Astrocyte (in vitro differentiated cells and primary cell): ENCODE results near the gene NAV2. TPM values are rescaled to one million over a fixed set of nuclear protein-coding genes. Genes with fewer than 3 reads are reported as not detected.

Experiments used
- DNase-seq: peaks from one replicate; pipeline ENCODE4 v3.0.0-alpha.2; 2010; ENCODE audit warnings: low read depth
- FAIRE-seq: peaks from 2 replicates; lab custom pipeline; 2011; peaks lifted over from hg19 to GRCh38; lab: Jason Lieb, UNC
- H2AFZ ChIP-seq: 2 replicates; pipeline ENCODE4 v1.6.0; 2012; ENCODE audit warnings: low read depth, low read length, inconsistent platforms
- H3K27ac ChIP-seq: 2 replicates; pipeline ENCODE4 v1.5.1; 2011; ENCODE audit warnings: low read depth, low read length, inconsistent platforms
- H3K27me3 ChIP-seq: 2 replicates; pipeline ENCODE4 v1.6.0; 2011; ENCODE audit warnings: low read length, inconsistent platforms; ENCODE audit not compliant: insufficient read depth
- H3K36me3 ChIP-seq: 2 replicates; pipeline ENCODE4 v1.5.1; 2011; ENCODE audit warnings: low read length, inconsistent platforms; ENCODE audit not compliant: insufficient read depth
- H3K4me1 ChIP-seq: 2 replicates; pipeline ENCODE4 v1.5.1; 2011; ENCODE audit warnings: low read length, inconsistent platforms; ENCODE audit not compliant: insufficient read depth
- H3K4me2 ChIP-seq: 2 replicates; pipeline ENCODE4 v1.6.0; 2012; ENCODE audit warnings: low read length, inconsistent platforms
- H3K4me3 ChIP-seq: 2 replicates; pipeline ENCODE4 v1.5.1; 2011; ENCODE audit warnings: low read depth, mild to moderate bottlenecking, low read length, inconsistent platforms; ENCODE audit not compliant: insufficient read depth
- H3K79me2 ChIP-seq: 2 replicates; pipeline ENCODE4 v1.6.0; 2012; ENCODE audit warnings: mild to moderate bottlenecking, low read length, inconsistent platforms; ENCODE audit not compliant: insufficient read depth
- H3K9ac ChIP-seq: 2 replicates; pipeline ENCODE4 v1.6.0; 2012; ENCODE audit warnings: mild to moderate bottlenecking, low read length, inconsistent platforms
- H3K9me3 ChIP-seq: 2 replicates; pipeline ENCODE4 v1.5.1; 2012; ENCODE audit warnings: low read depth, mild to moderate bottlenecking, low read length, inconsistent platforms; ENCODE audit not compliant: insufficient read depth
- H4K20me1 ChIP-seq: 2 replicates; pipeline ENCODE4 v1.6.0; 2012; ENCODE audit warnings: low read length, inconsistent platforms; ENCODE audit not compliant: insufficient read depth
- H3K27ac Mint-ChIP-seq: one replicate; pipeline ENCODE4 v1.8.0; 2021; ENCODE audit warnings: mild to moderate bottlenecking, mixed read lengths; ENCODE audit not compliant: unreplicated experiment
- H3K27me3 Mint-ChIP-seq: one replicate; pipeline ENCODE4 v1.8.0; 2021; ENCODE audit warnings: low read depth, mixed read lengths; ENCODE audit not compliant: unreplicated experiment
- H3K36me3 Mint-ChIP-seq: one replicate; pipeline ENCODE4 v1.8.0; 2021; ENCODE audit warnings: low read depth, mixed read lengths; ENCODE audit not compliant: unreplicated experiment
- H3K4me1 Mint-ChIP-seq: one replicate; pipeline ENCODE4 v1.8.0; 2021; ENCODE audit warnings: low read depth, mixed read lengths; ENCODE audit not compliant: unreplicated experiment
- H3K4me3 Mint-ChIP-seq: one replicate; pipeline ENCODE4 v1.8.0; 2021; ENCODE audit warnings: mild to moderate bottlenecking, moderate library complexity, mixed read lengths; ENCODE audit not compliant: unreplicated experiment
- H3K9me3 Mint-ChIP-seq: one replicate; pipeline ENCODE4 v1.8.0; 2021; ENCODE audit warnings: mild to moderate bottlenecking, mixed read lengths; ENCODE audit not compliant: unreplicated experiment
- CTCF ChIP-seq: IDR thresholded peaks from 2 replicates; pipeline ENCODE4 v1.5.1; 2011; ENCODE audit warnings: low read depth, mild to moderate bottlenecking, inconsistent platforms, low read length, moderate library complexity; ENCODE audit not compliant: insufficient read depth
- EZH2 ChIP-seq: IDR thresholded peaks from 2 replicates; pipeline ENCODE4 v1.6.1; 2012; ENCODE audit warnings: mild to moderate bottlenecking, low read length, inconsistent platforms; ENCODE audit not compliant: insufficient read depth
- total RNA-seq: library from RNA; stranded (reverse); gene quantifications from 2 replicates; pipeline ENCODE4 v1.2.1, GENCODE V29; 2021

NAV2 gene
- total RNA-seq, 1 donor from 2014 or later: 20.6 TPM

- H3K27me3 ChIP-seq: no peaks in the 10 kb centered on the region
- Mint-ChIP-seq H3K36me3 (peaks cover 2% of the 10 kb centered on the region), H3K9me3 (no peaks in the 10 kb centered on the region), H3K27me3 (peaks cover 2% of the 10 kb centered on the region), H3K4me1 (peaks cover 21% of the 10 kb centered on the region), H3K27ac (no peak overlapping the region), H3K4me3 (no peak overlapping the region)
- H3K4me1 ChIP-seq: peaks cover 7% of the 10 kb centered on the region
- H4K20me1 ChIP-seq: peaks cover 7% of the 10 kb centered on the region
- TF ChIP-seq EZH2 (no peak), CTCF (no peak)
- H3K9ac ChIP-seq: no peak overlapping the region
- H2AFZ ChIP-seq: no peak overlapping the region
- H3K4me3 ChIP-seq: no peak overlapping the region
- no peak for DNase-seq
- no peak overlapping the region for H3K27ac ChIP-seq
- no peaks in the 10 kb centered on the region for H3K79me2 ChIP-seq
- no peaks in the 10 kb centered on the region for H3K36me3 ChIP-seq
- H3K9me3 ChIP-seq: no peaks in the 10 kb centered on the region
- no peak overlapping the region for H3K4me2 ChIP-seq
- no peak for FAIRE-seq
Observed at GRCh38 chr11:19992998-19993397, 280.4 kb downstream of the NAV2 start.

- H3K79me2 ChIP-seq: no peaks in the 10 kb centered on the region
- H4K20me1 ChIP-seq: peaks cover 7% of the 10 kb centered on the region
- H3K4me3 Mint-ChIP-seq: no peak overlapping the region
- no peak overlapping the region for H3K4me2 ChIP-seq
- H3K9ac ChIP-seq: no peak overlapping the region
- no peaks in the 10 kb centered on the region for H3K9me3 Mint-ChIP-seq
- H3K27me3 ChIP-seq: no peaks in the 10 kb centered on the region
- FAIRE-seq (no peak), DNase-seq (no peak)
- peaks cover 4% of the 10 kb centered on the region for H3K36me3 Mint-ChIP-seq
- H3K4me3 ChIP-seq: no peak overlapping the region
- H3K9me3 ChIP-seq: no peaks in the 10 kb centered on the region
- no peak overlapping the region for H2AFZ ChIP-seq
- H3K36me3 ChIP-seq: no peaks in the 10 kb centered on the region
- peaks cover 11% of the 10 kb centered on the region for H3K27me3 Mint-ChIP-seq
- TF ChIP-seq EZH2: no peak
- no peak for TF ChIP-seq CTCF
- peaks cover 7% of the 10 kb centered on the region for H3K4me1 ChIP-seq
- H3K27ac Mint-ChIP-seq: no peak overlapping the region
- no peak overlapping the region for H3K27ac ChIP-seq
- peaks cover 14% of the 10 kb centered on the region for H3K4me1 Mint-ChIP-seq
Observed at GRCh38 chr11:19994672-19995071, 282.0 kb downstream of the NAV2 start.

- Mint-ChIP-seq H3K9me3 (no peaks in the 10 kb centered on the region), H3K36me3 (peaks cover 6% of the 10 kb centered on the region), H3K4me3 (no peak overlapping the region), H3K27me3 (peaks cover 11% of the 10 kb centered on the region), H3K4me1 (peaks cover 14% of the 10 kb centered on the region), H3K27ac (peak overlapping the region; percentile 27)
- no peaks in the 10 kb centered on the region for H3K9me3 ChIP-seq
- no peak overlapping the region for H3K27ac ChIP-seq
- TF ChIP-seq EZH2 (no peak), CTCF (no peak)
- H4K20me1 ChIP-seq: peaks cover 7% of the 10 kb centered on the region
- no peak overlapping the region for H3K4me2 ChIP-seq
- no peaks in the 10 kb centered on the region for H3K79me2 ChIP-seq
- no peak overlapping the region for H3K4me3 ChIP-seq
- peaks cover 7% of the 10 kb centered on the region for H3K4me1 ChIP-seq
- no peaks in the 10 kb centered on the region for H3K27me3 ChIP-seq
- no peak for FAIRE-seq
- H3K9ac ChIP-seq: no peak overlapping the region
- peak; percentile 67 for DNase-seq
- H3K36me3 ChIP-seq: no peaks in the 10 kb centered on the region
- no peak overlapping the region for H2AFZ ChIP-seq
Observed at GRCh38 chr11:19995145-19995544, 282.5 kb downstream of the NAV2 start.
